Bronchial epithelial cell (primary cell): ENCODE results near the gene AKR7A3. TPM values are rescaled to one million over a fixed set of nuclear protein-coding genes. Genes with fewer than 3 reads are reported as not detected.

ENCODE experiments used
- DNase-seq: peaks from one replicate; pipeline ENCODE4 v3.0.0-alpha.2; 2010; ENCODE audit warnings: low read depth
- FAIRE-seq: peaks from 2 replicates; lab custom pipeline; 2011; peaks lifted over from hg19 to GRCh38; lab: Jason Lieb, UNC
- H3K27me3 ChIP-seq: 2 replicates; pipeline ENCODE4 v1.5.1; 2011; ENCODE audit warnings: low read length; ENCODE audit not compliant: control insufficient read depth, insufficient read depth
- H3K36me3 ChIP-seq: 2 replicates; pipeline ENCODE4 v1.5.1; 2011; ENCODE audit warnings: low read length; ENCODE audit not compliant: control insufficient read depth, insufficient read depth
- H3K4me3 ChIP-seq: 2 replicates; pipeline ENCODE4 v1.5.1; 2011; ENCODE audit warnings: mild to moderate bottlenecking, low read depth, low read length, control low read depth
- total RNA-seq: library from RNA; depleted of rRNA; stranded (reverse); fragments of >200 nt; gene quantifications from 2 replicates; pipeline ENCODE4 v1.2.1, GENCODE V29; 2014
- TF ChIP-seq, protein P1 (sequence below): IDR thresholded peaks from 2 replicates; pipeline ENCODE4 v1.5.1; 2011; ENCODE audit warnings: mild to moderate bottlenecking, moderate library complexity, low read length, control low read depth, inconsistent platforms; ENCODE audit not compliant: insufficient read depth, severe bottlenecking

Gene AKR7A3
- total RNA-seq, 1 donor from 2014 or later = 0.26 TPM

- DNase-seq (no peak), FAIRE-seq (peak; percentile 75)
- TF ChIP-seq, protein P1, sequence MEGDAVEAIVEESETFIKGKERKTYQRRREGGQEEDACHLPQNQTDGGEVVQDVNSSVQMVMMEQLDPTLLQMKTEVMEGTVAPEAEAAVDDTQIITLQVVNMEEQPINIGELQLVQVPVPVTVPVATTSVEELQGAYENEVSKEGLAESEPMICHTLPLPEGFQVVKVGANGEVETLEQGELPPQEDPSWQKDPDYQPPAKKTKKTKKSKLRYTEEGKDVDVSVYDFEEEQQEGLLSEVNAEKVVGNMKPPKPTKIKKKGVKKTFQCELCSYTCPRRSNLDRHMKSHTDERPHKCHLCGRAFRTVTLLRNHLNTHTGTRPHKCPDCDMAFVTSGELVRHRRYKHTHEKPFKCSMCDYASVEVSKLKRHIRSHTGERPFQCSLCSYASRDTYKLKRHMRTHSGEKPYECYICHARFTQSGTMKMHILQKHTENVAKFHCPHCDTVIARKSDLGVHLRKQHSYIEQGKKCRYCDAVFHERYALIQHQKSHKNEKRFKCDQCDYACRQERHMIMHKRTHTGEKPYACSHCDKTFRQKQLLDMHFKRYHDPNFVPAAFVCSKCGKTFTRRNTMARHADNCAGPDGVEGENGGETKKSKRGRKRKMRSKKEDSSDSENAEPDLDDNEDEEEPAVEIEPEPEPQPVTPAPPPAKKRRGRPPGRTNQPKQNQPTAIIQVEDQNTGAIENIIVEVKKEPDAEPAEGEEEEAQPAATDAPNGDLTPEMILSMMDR = no peak
- no peak overlapping the region for H3K4me3 ChIP-seq
- H3K27me3 ChIP-seq = no peaks in the 10 kb centered on the region
- peaks cover 27% of the 10 kb centered on the region for H3K36me3 ChIP-seq
These were observed 39.2 kb upstream of the AKR7A3 start for GRCh38 chr1:19327736-19328135.

DNA sequence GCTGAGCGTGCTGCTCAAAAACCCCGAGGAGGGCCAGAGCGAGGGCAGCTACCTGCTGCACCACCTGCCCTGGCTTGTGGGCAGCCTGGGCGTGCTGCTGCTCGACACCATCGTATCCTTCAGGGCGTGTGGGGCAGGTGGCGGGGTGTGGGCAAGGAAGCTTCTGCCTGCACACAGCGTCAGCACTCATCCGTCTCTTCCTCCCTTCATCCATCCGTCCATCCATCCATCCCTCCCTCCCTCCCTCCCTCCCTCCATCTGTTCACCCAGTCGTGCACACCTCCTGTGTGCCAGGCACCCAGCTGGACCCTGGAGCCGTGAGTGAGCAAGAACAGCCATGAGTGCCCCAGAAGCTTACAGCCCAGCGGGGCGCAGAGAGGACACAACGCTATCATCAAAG is 38.7 kb upstream of the AKR7A3 start:
- no peak for DNase-seq
- no peak for FAIRE-seq
- no peaks in the 10 kb centered on the region for H3K27me3 ChIP-seq
- TF ChIP-seq, protein P1 = no peak
- peaks cover 28% of the 10 kb centered on the region for H3K36me3 ChIP-seq
- H3K4me3 ChIP-seq = no peak overlapping the region

GRCh38 chr1:19326748-19327065 is 38.1 kb upstream of the AKR7A3 start:
- FAIRE-seq (no peak), DNase-seq (no peak)
- TF ChIP-seq, protein P1 = no peak
- H3K4me3 ChIP-seq = no peak overlapping the region
- peaks cover 28% of the 10 kb centered on the region for H3K36me3 ChIP-seq
- no peaks in the 10 kb centered on the region for H3K27me3 ChIP-seq

GRCh38 chr1:19325958-19326747 is 37.6 kb upstream of the AKR7A3 start:
- DNase-seq (no peak), FAIRE-seq (no peak)
- peaks cover 28% of the 10 kb centered on the region for H3K36me3 ChIP-seq
- no peak overlapping the region for H3K4me3 ChIP-seq
- H3K27me3 ChIP-seq = no peaks in the 10 kb centered on the region
- TF ChIP-seq, protein P1 = no peak

GRCh38 chr1:19325368-19325957 is 36.9 kb upstream of the AKR7A3 start:
- FAIRE-seq = no peak
- peaks cover 28% of the 10 kb centered on the region for H3K36me3 ChIP-seq
- H3K27me3 ChIP-seq = no peaks in the 10 kb centered on the region
- TF ChIP-seq, protein P1 = no peak
- no peak overlapping the region for H3K4me3 ChIP-seq
- no peak for DNase-seq
